Left ventricle myocardium inferior (tissue), 1 donor: ENCODE measurements around the gene KIF26A. TPM values are rescaled to one million over a fixed set of nuclear protein-coding genes. Genes with fewer than 3 reads are reported as not detected.

Experiments
- DNase-seq: peaks from one replicate; pipeline ENCODE4 v3.0.0-alpha.2; 2020
- H3K27ac ChIP-seq: fragments of 200-600 bp; replicated peaks from 2 replicates; pipeline ENCODE4 v1.8.0; 2021
- H3K27me3 ChIP-seq: fragments of 200-600 bp; 2 replicates; pipeline ENCODE4 v1.8.0; 2021; ENCODE audit warnings: low read depth
- H3K36me3 ChIP-seq: fragments of 200-600 bp; 2 replicates; pipeline ENCODE4 v1.8.0; 2021
- H3K4me1 ChIP-seq: fragments of 200-600 bp; 2 replicates; pipeline ENCODE4 v1.8.0; 2021
- H3K4me3 ChIP-seq: fragments of 200-600 bp; 2 replicates; pipeline ENCODE4 v1.8.0; 2021; ENCODE audit warnings: mild to moderate bottlenecking, moderate library complexity
- H3K9me3 ChIP-seq: fragments of 200-600 bp; replicated peaks from 2 replicates; pipeline ENCODE4 v1.8.0; 2021
- CTCF ChIP-seq: fragments of 200-600 bp; IDR thresholded peaks from 2 replicates; pipeline ENCODE4 v1.8.0; 2021; ENCODE audit warnings: antibody characterized with exemption, mild to moderate bottlenecking, borderline replicate concordance
- intact Hi-C: fragments of 100-400 bp; cut with micrococcal nuclease; formaldehyde crosslinking; loops from one replicate; pipeline ENCODE4 v1.11.0; 2022
- total RNA-seq: library from RNA; stranded (reverse); fragmentation: NEBNext Ultra II Directional; extraction: Animal tissue kit (Norgen Biotek cat#: 25700); gene quantifications from one replicate; pipeline ENCODE4 v1.2.1, GENCODE V29; 2021
- donor health status: DM: no; HTN: yes; CAD: no; lungs with severe emphysema.

Gene KIF26A
- total RNA-seq, 1 donor from 2014 or later = 6.5 TPM

- Histone ChIP-seq H3K27ac (peak overlapping the region; percentile 57), H3K9me3 (no peaks in the 10 kb centered on the region), H3K4me1 (peaks cover 60% of the 10 kb centered on the region), H3K36me3 (no peaks in the 10 kb centered on the region), H3K27me3 (no peaks in the 10 kb centered on the region), H3K4me3 (peak overlapping the region; percentile 25)
- peak; percentile 14 for DNase-seq
- intact Hi-C loops = no loop called here
- no peak for TF ChIP-seq CTCF
These were observed 10.3 kb downstream of the KIF26A start for GRCh38 chr14:104148433-104149277.

GRCh38 chr14:104149278-104149595, 10.8 kb downstream of the KIF26A start:
- H3K4me1 ChIP-seq = peaks cover 54% of the 10 kb centered on the region
- intact Hi-C loops = no loop called here
- peak overlapping the region; percentile 25 for H3K4me3 ChIP-seq
- no peaks in the 10 kb centered on the region for H3K27me3 ChIP-seq
- no peaks in the 10 kb centered on the region for H3K36me3 ChIP-seq
- no peak for TF ChIP-seq CTCF
- DNase-seq = no peak
- H3K27ac ChIP-seq = peak overlapping the region; percentile 57
- no peaks in the 10 kb centered on the region for H3K9me3 ChIP-seq

GRCh38 chr14:104149617-104150135, 11.3 kb downstream of the KIF26A start:
- H3K27ac ChIP-seq = peak overlapping the region; percentile 57
- H3K9me3 ChIP-seq = no peaks in the 10 kb centered on the region
- H3K4me1 ChIP-seq = peaks cover 55% of the 10 kb centered on the region
- DNase-seq = no peak
- TF ChIP-seq CTCF = no peak
- H3K36me3 ChIP-seq = no peaks in the 10 kb centered on the region
- H3K4me3 ChIP-seq = peak overlapping the region; percentile 25
- intact Hi-C loops = no loop called here
- H3K27me3 ChIP-seq = no peaks in the 10 kb centered on the region

GRCh38 chr14:104150136-104151025, 12.0 kb downstream of the KIF26A start:
- no peak for DNase-seq
- no peak for TF ChIP-seq CTCF

GRCh38 chr14:104151026-104151381, 12.6 kb downstream of the KIF26A start:
- DNase-seq = no peak
- intact Hi-C loops = no loop called here
- Histone ChIP-seq H3K9me3 (no peaks in the 10 kb centered on the region), H3K36me3 (no peaks in the 10 kb centered on the region), H3K4me3 (no peak overlapping the region), H3K27ac (no peak overlapping the region), H3K4me1 (peaks cover 67% of the 10 kb centered on the region), H3K27me3 (no peaks in the 10 kb centered on the region)
- no peak for TF ChIP-seq CTCF

More at GRCh38 chr14:104150136-104151025, 12.0 kb downstream of the KIF26A start:
- Histone ChIP-seq H3K36me3 (no peaks in the 10 kb centered on the region), H3K9me3 (no peaks in the 10 kb centered on the region), H3K4me1 (peaks cover 62% of the 10 kb centered on the region), H3K27ac (peak overlapping the region; percentile 57), H3K4me3 (no peak overlapping the region), H3K27me3 (no peaks in the 10 kb centered on the region)
- intact Hi-C loops = no loop called here
